NCI-H2107 (cell line): ENCODE data around the gene ADAMTS16.

Source experiments
- DNase-seq: peaks from one replicate; lab custom pipeline; 2025; lab: John Stamatoyannopoulos, UW

The ADAMTS16 gene

DNA sequence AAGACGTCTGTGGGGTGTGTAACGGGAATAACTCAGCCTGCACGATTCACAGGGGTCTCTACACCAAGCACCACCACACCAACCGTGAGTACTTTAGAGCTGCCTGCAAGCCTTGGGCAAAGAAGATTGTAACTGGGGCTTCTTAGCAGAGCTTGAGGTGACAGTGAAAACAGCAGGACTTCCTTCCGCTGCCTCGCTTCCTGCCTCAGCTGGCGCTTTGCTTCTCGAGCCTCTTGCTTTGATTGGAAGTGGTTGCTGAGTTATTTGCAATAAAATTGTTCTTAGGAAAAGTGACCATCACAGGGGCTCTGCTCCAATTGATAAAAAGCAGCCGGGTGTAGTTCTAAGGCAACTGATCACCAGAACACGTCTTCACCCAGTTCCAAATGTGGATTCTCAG lies 99.1 kb downstream of the ADAMTS16 start:
- no peak for DNase-seq

DNA sequence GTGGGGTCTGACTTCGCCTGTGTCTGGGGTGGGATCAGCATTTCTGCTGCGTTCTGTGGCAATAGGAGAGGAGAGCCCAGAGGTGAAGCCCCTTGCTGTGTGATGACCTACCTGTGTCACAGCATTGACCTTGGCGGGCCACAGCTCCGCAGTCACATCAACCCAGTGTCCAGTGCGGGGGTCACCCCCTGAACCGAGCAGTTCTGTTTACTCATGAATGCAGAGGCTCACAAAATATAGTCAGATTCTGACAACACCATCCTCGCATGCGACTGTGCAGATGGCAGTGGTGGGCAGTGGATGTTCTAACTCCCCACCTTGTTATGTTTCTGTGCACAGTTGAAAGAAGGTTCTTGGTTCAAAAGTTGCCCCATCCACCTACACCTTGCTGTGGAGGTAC lies 100.1 kb downstream of the ADAMTS16 start:
- DNase-seq, result no peak

DNA sequence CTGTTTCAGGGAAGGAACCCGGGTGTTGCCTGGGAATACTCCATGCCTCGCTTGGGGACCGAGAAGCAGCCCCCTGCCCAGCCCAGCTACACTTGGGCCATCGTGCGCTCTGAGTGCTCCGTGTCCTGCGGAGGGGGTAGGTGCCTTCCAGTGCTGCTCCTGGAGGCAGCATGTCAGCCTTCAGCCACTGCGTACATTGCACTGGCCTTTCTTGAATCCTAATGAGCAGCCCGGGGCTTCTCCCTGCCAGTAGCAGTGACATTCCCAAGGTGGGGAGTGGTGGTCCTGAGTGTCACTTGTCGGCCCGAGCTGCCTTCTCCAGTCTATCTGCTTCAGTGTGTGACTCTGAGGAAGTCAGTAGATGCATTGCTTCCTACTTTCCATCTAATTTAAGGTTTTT lies 101.9 kb downstream of the ADAMTS16 start:
- no peak for DNase-seq

GRCh38 chr5:5246736-5247135 lies 106.6 kb downstream of the ADAMTS16 start:
- DNase-seq, result no peak

GRCh38 chr5:5250758-5251157 lies 110.6 kb downstream of the ADAMTS16 start:
- DNase-seq, result no peak

DNA sequence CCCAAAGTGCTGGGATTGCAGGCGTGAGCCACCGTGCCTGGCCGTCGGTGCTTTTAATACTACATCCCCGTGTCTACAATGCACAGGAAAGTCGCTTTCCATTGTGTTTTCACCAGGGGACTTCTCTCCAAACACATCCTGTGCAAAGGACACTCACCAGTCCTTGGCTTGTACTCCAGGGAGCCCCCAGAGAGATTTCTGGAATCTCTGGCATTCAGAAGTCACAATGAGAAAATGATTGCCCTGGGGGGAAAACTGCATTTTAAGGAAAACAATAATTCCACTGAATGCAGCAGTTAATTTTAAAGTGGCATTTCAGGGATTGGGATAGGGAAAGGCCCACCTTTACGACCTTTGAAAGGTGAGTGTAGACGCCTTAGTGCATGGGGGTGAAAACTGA lies 112.0 kb downstream of the ADAMTS16 start:
- DNase-seq, result no peak

- DNase-seq, result no peak
These were observed 117.2 kb downstream of the ADAMTS16 start for GRCh38 chr5:5257353-5257752.

DNA sequence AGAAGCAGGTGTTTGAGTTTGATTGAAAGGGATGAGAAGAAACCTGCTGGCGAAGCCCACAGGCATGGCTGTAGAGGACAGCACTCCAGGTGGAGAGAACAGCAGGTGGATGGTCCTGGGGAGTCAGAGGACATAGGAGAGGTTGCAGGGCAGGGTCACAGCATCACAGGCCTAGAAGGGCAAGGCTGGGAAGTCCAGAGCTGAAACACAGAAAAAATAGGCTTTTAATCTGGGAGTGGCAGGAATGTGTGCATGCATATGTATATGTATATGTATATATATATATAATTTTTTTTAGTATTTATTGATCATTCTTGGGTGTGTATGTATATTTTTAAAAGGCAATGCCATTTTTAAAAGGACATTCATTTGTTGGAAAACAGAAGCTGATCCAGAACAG lies 118.4 kb downstream of the ADAMTS16 start:
- DNase-seq, result no peak

DNA sequence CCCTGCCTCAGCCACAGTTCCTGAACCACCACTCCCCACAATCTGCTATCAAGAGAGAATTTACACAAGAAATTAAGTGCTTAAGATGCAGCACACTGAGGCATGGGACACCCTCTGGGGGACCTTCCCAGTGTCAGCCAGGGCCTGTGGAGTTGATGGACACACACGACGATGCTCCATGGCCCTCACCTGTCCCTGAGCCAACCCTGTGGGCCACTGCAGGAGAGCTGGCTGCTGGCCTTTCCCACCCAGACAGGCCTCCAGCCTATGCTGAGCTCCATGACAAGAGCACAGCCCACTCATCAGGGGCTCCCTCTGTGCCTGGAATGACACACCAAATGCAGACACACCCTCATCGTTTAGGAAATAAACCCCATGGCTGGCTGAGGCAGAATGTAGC lies 124.6 kb downstream of the ADAMTS16 start:
- no peak for DNase-seq

GRCh38 chr5:5266297-5266696 lies 126.2 kb downstream of the ADAMTS16 start:
- no peak for DNase-seq

- no peak for DNase-seq
These were observed 130.0 kb downstream of the ADAMTS16 start for GRCh38 chr5:5270161-5270560.

DNA sequence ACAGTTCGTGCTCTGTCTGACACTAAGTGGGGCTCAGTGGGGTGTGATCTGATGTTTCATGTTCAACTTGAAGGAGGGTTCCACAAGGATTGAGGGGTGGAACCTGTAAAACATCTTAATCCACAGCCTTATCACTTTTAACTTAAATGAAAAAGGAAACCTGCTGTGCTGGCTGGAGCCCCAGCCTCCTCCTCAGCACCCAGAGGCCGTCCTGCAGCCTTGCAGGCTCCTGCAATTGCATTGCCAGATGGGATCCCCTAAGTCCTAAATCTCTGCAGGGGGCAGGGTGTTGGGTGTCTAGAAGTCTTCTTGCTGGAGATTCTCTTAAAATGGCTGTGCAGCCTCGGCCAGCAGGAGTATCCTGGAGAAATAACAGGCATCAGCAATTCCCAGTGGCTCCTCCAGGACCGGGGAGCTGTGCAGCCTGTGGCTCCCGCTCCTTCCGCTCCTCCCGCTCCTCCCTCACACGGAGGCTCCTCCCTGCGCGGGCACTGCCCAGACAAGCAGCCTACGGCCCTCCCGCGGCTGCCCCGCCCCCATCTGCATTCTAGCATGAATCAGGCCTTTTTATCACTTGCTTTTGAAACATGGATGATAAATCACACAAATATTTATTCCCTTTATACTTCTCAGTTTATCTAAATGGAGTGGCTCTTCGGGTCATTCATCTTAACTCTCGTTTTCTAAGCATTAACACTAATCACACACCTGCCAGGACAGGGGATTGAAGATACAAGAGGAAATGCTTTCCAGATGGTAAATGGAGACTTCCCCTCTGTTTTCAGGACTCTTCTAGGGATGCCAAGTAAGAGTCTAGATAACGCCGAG lies 131.0 kb downstream of the ADAMTS16 start:
- DNase-seq, result no peak

GRCh38 chr5:5271786-5272321 lies 131.7 kb downstream of the ADAMTS16 start:
- no peak for DNase-seq

GRCh38 chr5:5273398-5273797 lies 133.3 kb downstream of the ADAMTS16 start:
- DNase-seq, result no peak

- no peak for DNase-seq
These were observed 133.8 kb downstream of the ADAMTS16 start for GRCh38 chr5:5273976-5274375.

GRCh38 chr5:5275211-5275610 lies 135.1 kb downstream of the ADAMTS16 start:
- DNase-seq, result no peak

GRCh38 chr5:5276430-5276829 lies 136.3 kb downstream of the ADAMTS16 start:
- DNase-seq, result no peak

DNA sequence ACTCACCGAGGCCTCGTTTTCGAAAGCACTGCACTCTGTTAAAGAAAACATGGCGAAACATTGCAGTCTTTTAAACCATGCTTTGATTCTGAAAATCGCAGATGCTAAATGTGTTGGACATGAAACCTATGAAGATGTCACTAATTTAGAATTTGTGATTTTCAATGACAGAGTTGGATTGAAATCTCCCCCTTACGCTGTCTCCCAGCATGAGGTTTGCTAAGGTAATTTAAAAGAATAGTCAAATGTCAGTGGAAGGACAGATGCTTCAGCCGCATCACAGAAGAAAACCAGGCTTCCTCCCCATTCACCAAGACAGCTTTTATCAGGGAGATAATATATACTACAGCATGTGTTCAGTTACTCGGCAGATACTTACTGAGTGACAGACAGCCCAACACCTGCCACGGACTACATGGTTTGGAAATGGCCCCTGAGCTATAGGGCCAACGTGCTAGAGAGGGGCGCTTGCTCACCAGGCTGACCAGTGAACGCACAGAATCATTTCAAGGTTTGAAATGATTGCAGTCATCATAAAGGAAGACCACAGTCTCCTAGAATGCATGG lies 136.9 kb downstream of the ADAMTS16 start:
- DNase-seq, result no peak

- no peak for DNase-seq
These were observed 138.2 kb downstream of the ADAMTS16 start for GRCh38 chr5:5278201-5278814.

DNA sequence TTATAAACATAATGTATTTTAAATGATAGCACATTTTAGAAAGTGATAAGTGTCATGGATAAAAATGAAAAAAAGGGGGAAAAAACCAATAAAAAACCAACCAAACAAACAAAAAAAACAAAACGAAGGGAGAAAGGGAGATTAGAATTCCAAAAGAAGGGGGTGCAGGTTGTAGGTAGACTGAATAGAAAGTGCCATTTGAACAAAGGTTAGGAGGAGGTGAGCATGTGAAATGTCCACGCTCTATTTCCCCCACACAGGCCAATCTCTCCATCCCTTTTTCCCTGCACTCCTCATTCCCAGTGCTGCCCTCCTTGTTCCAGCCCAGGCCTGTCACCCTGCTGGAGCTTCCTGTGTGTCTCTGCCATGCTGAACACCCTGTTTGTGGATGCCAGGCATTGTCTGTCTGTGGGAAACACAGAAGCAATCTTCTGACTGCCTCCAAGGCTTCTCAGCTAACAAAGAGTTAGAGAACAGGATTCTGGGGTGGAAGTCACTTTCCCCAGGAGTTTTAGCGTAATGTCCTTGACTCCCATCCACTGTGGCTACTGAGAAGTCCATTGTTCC lies 138.8 kb downstream of the ADAMTS16 start:
- no peak for DNase-seq

GRCh38 chr5:5285906-5286305 lies 145.8 kb downstream of the ADAMTS16 start:
- no peak for DNase-seq

GRCh38 chr5:5287419-5287818 lies 147.3 kb downstream of the ADAMTS16 start:
- DNase-seq, result no peak

GRCh38 chr5:5288201-5288600 lies 148.1 kb downstream of the ADAMTS16 start:
- DNase-seq, result no peak
